PFSK-1 (cell line): ENCODE results near the gene LRCOL1.

ENCODE experiments used
- FOXP2 ChIP-seq: optimal IDR thresholded peaks from 2 replicates; pipeline ENCODE3; 2011; ENCODE audit warnings: borderline replicate concordance, control low read depth, inconsistent platforms; ENCODE audit not compliant: insufficient read depth; ENCODE audit errors: extremely low read length, extremely low read depth
- POLR2AphosphoS5 ChIP-seq: IDR thresholded peaks from 2 replicates; pipeline ENCODE4 v1.6.1; 2012; ENCODE audit warnings: low read depth, mild to moderate bottlenecking, control low read depth, low read length, moderate library complexity
- REST ChIP-seq, 2 experiments: IDR thresholded peaks; 2 replicates each; pipeline versions ENCODE4 v1.6.1 to v1.8.0; 2011 to 2012; ENCODE audit warnings: low read depth in 2 of 2, low read length in 2 of 2, control low read depth in 1 of 2, inconsistent platforms in 1 of 2, mild to moderate bottlenecking in 1 of 2, moderate library complexity in 1 of 2; ENCODE audit not compliant: insufficient read depth in 1 of 2
- SIN3A ChIP-seq: IDR thresholded peaks from 2 replicates; pipeline ENCODE4 v1.6.1; 2012; ENCODE audit warnings: mild to moderate bottlenecking, low read length, moderate library complexity, borderline replicate concordance; ENCODE audit not compliant: insufficient read depth
- TAF1 ChIP-seq: IDR thresholded peaks from 2 replicates; pipeline ENCODE4 v1.6.1; 2012; ENCODE audit warnings: low read length, control low read depth, borderline replicate concordance; ENCODE audit not compliant: insufficient read depth

LRCOL1 gene

GRCh38 chr12:132574271-132574996, 35.9 kb downstream of the LRCOL1 start:
- no peak for TF ChIP-seq TAF1
- TF ChIP-seq FOXP2, result no peak
- no peak for TF ChIP-seq REST (IDR thresholded peaks at IDR 0.05; ENCODE audit: insufficient read depth in 1 of 2, low read depth in 2 of 2, low read length in 2 of 2)
- no peak for TF ChIP-seq POLR2AphosphoS5
- no peak for TF ChIP-seq SIN3A

- no peak for TF ChIP-seq FOXP2
- no peak for TF ChIP-seq TAF1
These were observed 37.3 kb downstream of the LRCOL1 start for GRCh38 chr12:132572801-132573760.

GRCh38 chr12:132572106-132572505, 38.3 kb downstream of the LRCOL1 start:
- TF ChIP-seq FOXP2 (no peak), POLR2AphosphoS5 (no peak), TAF1 (no peak), REST (IDR thresholded peaks at IDR 0.05; ENCODE audit: insufficient read depth in 1 of 2, low read depth in 2 of 2, low read length in 2 of 2) (no peak), SIN3A (no peak)

- TF ChIP-seq FOXP2 (no peak), TAF1 (no peak), SIN3A (no peak), REST (IDR thresholded peaks at IDR 0.05; ENCODE audit: insufficient read depth in 1 of 2, low read depth in 2 of 2, low read length in 2 of 2) (no peak), POLR2AphosphoS5 (no peak)
These were observed 38.8 kb downstream of the LRCOL1 start for GRCh38 chr12:132571598-132571997.

- no peak for TF ChIP-seq SIN3A
These were observed 39.3 kb downstream of the LRCOL1 start for GRCh38 chr12:132571051-132571450.

GRCh38 chr12:132570635-132571034, 39.7 kb downstream of the LRCOL1 start:
- TF ChIP-seq FOXP2 (no peak), REST (IDR thresholded peaks at IDR 0.05; ENCODE audit: insufficient read depth in 1 of 2, low read depth in 2 of 2, low read length in 2 of 2) (no peak), POLR2AphosphoS5 (no peak), TAF1 (no peak), SIN3A (no peak)
